K562 (cell line): ENCODE results near the gene PGPEP1. TPM values are rescaled to one million over a fixed set of nuclear protein-coding genes. Genes with fewer than 3 reads are reported as not detected.

Source experiments
- CHD4 ChIP-seq: fragments of 200-600 bp; sonication (generic); IDR thresholded peaks from 3 replicates; pipeline ENCODE4 v1.6.1; 2012; ENCODE audit warnings: low read depth, mild to moderate bottlenecking, mixed read lengths, low read length, inconsistent platforms; ENCODE audit not compliant: insufficient read depth, insufficient replicate concordance, poor library complexity, severe bottlenecking
- FOXK2 ChIP-seq, 2 experiments: fragments of 450-650 bp; IDR thresholded peaks in 1 of 2; conservative IDR thresholded peaks in 1 of 2; 2 replicates each; pipeline ENCODE4 v1.6.1; 2016; ENCODE audit warnings: low read depth in 2 of 2, mild to moderate bottlenecking in 1 of 2
- FOXM1 ChIP-seq, 2 experiments: fragments of 450-650 bp in 1 of 2; sonication (generic) in 1 of 2; formaldehyde crosslinking in 1 of 2; IDR thresholded peaks; 2 replicates each; pipeline versions ENCODE4 v1.6.1 to v1.9.0; 2017 to 2022; ENCODE audit warnings: low read depth in 2 of 2, mild to moderate bottlenecking in 2 of 2, missing genetic modification reagents in 1 of 2, moderate library complexity in 1 of 2
- HIVEP1 ChIP-seq: fragments of 250-450 bp; sonication (Bioruptor Pico); IDR thresholded peaks from 2 replicates; pipeline ENCODE4 v1.4.0; 2020; ENCODE audit warnings: mild to moderate bottlenecking
- SIRT6 ChIP-seq: IDR thresholded peaks from one replicate; pipeline ENCODE4 v1.6.1; 2012; ENCODE audit warnings: low read depth, mild to moderate bottlenecking, control low read depth, inconsistent platforms, low read length, moderate library complexity
- TSHZ1 ChIP-seq: fragments of 250-450 bp; sonication (Bioruptor Pico); IDR thresholded peaks from 2 replicates; pipeline ENCODE4 v1.4.0; 2020; ENCODE audit warnings: mild to moderate bottlenecking, moderate library complexity
- ZFP1 ChIP-seq: fragments of 450-650 bp; formaldehyde crosslinking; IDR thresholded peaks from 2 replicates; pipeline ENCODE4 v1.4.0; 2020; ENCODE audit warnings: mild to moderate bottlenecking, mixed read lengths
- ZHX1 ChIP-seq: fragments of 150-350 bp; conservative IDR thresholded peaks from 2 replicates; pipeline ENCODE4 v1.6.1; 2014; ENCODE audit warnings: low read length
- ZNF507 ChIP-seq: conservative IDR thresholded peaks from 2 replicates; pipeline ENCODE4 v1.6.1; 2017; ENCODE audit warnings: missing genetic modification characterization, missing compliant biosample characterization
- ZNF518B ChIP-seq: fragments of 250-450 bp; sonication (Bioruptor Pico); IDR thresholded peaks from 2 replicates; pipeline ENCODE4 v1.5.0; 2021; ENCODE audit warnings: mild to moderate bottlenecking, moderate library complexity
- ZNF699 ChIP-seq: fragments of 250-450 bp; sonication (Bioruptor Pico); IDR thresholded peaks from 2 replicates; pipeline ENCODE4 v1.8.0; 2021; ENCODE audit warnings: mild to moderate bottlenecking, moderate library complexity; ENCODE audit not compliant: insufficient replicate concordance
- polyA plus RNA-seq, 8 experiments: library from polyadenylated mRNA; depleted of rRNA in 4 of 8; stranded (reverse) in 5 of 8; unstranded in 3 of 8; fragments of >200 nt; fragmentation: Nextera tagmentation in 2 of 8; fragmentation: Illumina TruSeq in 1 of 8; extraction: Ambion mirVana in 2 of 8; extraction: Trizol in 1 of 8; gene quantifications; 2 replicates each; pipeline versions ENCODE4 v1.2.1 to v1.2.3, GENCODE V29; 2011 to 2014; ENCODE audit warnings: inconsistent platforms in 1 of 8, missing spikeins in 1 of 8
- total RNA-seq, 7 experiments: library from RNA; depleted of rRNA in 6 of 7; stranded (reverse); fragments of >200 nt in 6 of 7; fragmentation: Illumina TruSeq in 2 of 7; extraction: Trizol in 2 of 7; gene quantifications; 2 replicates each; pipeline versions ENCODE4 v1.2.1 to v1.2.3, GENCODE V29; 2011 to 2021; ENCODE audit warnings: low replicate concordance in 1 of 7

PGPEP1 gene
- total and polyA plus RNA-seq, 9 of the 15 experiments (the other 6 are each of a cell fraction or from before 2014, with no cell fraction given): 10.0 to 69.6 (median 33.5) TPM

- TF ChIP-seq ZHX1 (peak; percentile 86; the same call in 1 of the 2 replicates), ZNF699 (CRISPR knock-in tag) (no peak), ZNF507 (no peak), HIVEP1 (CRISPR knock-in tag) (no peak), ZFP1 (no peak), ZNF518B (CRISPR knock-in tag) (no peak), FOXM1 (IDR thresholded peaks at IDR 0.05; ENCODE audit: low read depth) (no peak), FOXM1 (CRISPR knock-in tag; IDR thresholded peaks at IDR 0.05; ENCODE audit: low read depth) (no peak), SIRT6 (no peak), CHD4 (no peak), FOXK2 (conservative IDR thresholded peaks at IDR 0.05 in 1 of 2, IDR thresholded peaks at IDR 0.05 in 1 of 2; ENCODE audit: low read depth in 2 of 2) (peak; percentile 86 to 91), TSHZ1 (CRISPR knock-in tag) (no peak)
These were observed 45.5 kb downstream of the PGPEP1 start, which contains the start of gene GDF15 (continued) for GRCh38 chr19:18385675-18386542.
